Esophagus muscularis mucosa (tissue), 3 donors: Measurements from ENCODE around the gene HPD.

Experiments used
- EP300 ChIP-seq: sonication (generic); formaldehyde crosslinking; IDR thresholded peaks from one replicate; pipeline ENCODE4 v1.6.1; 2017; ENCODE audit warnings: antibody characterized with exemption
- TF ChIP-seq, protein P1 (sequence below), 3 experiments: fragments of 200-600 bp in 2 of 3; fragments of 450-650 bp in 1 of 3; sonication (generic) in 2 of 3; IDR thresholded peaks; one replicate each; pipeline ENCODE4 v1.5.1; 2017 to 2019; ENCODE audit warnings: antibody characterized with exemption in 3 of 3, mild to moderate bottlenecking in 2 of 3, moderate library complexity in 1 of 3

DNA sequence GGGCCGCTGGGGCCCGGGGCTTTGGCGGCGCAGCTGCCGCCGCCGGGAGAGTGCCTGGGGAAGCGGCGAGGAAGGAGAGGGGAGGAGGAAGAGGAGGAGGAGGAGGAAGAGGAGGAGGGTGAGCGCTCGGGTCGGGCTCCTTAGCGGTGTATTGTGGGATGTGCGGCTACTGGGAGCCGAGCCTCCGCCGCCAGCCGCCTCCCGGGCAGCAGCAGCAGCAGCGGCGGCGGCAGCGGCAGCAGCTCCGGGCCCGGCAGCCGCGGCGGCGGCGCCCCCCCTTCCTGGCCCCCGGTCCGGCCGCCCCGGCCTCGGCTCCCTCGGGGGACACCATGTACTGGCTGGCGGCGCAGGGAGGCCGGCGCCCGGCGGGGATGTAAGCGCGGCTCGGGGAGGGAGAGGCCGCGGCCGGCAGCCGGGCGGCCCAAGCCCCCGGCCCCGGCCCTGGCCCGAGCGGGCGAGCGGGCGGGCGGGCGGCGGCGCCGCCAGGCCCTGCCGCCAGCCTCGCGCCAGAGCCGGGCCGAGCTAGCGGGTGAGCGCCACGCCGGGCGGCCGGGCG is 54.7 kb downstream of the HPD start, which contains the start of gene SETD1B:
- TF ChIP-seq EP300 = no peak
- TF ChIP-seq, protein P1, sequence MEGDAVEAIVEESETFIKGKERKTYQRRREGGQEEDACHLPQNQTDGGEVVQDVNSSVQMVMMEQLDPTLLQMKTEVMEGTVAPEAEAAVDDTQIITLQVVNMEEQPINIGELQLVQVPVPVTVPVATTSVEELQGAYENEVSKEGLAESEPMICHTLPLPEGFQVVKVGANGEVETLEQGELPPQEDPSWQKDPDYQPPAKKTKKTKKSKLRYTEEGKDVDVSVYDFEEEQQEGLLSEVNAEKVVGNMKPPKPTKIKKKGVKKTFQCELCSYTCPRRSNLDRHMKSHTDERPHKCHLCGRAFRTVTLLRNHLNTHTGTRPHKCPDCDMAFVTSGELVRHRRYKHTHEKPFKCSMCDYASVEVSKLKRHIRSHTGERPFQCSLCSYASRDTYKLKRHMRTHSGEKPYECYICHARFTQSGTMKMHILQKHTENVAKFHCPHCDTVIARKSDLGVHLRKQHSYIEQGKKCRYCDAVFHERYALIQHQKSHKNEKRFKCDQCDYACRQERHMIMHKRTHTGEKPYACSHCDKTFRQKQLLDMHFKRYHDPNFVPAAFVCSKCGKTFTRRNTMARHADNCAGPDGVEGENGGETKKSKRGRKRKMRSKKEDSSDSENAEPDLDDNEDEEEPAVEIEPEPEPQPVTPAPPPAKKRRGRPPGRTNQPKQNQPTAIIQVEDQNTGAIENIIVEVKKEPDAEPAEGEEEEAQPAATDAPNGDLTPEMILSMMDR (IDR thresholded peaks at IDR 0.05) = no peak
